ENCODE data around the gene PLCH1. TPM values are rescaled to one million over a fixed set of nuclear protein-coding genes. Genes with fewer than 3 reads are reported as not detected.

Gene PLCH1
- total RNA-seq, 2 experiments from 2014 or later, result 0.03 to 0.20 TPM

- POLR2A ChIA-PET, result no interaction called here
- Histone ChIP-seq H3K4me1 (ENCODE audit: insufficient read depth, low read length) (no peaks in the 10 kb centered on the region), H3K9me3 (ENCODE audit: control insufficient read depth in 1 of 2, insufficient read depth in 1 of 2, low read length in 2 of 2) (no peaks in the 10 kb centered on the region), H3K27me3 (ENCODE audit: control insufficient read depth in 1 of 2, insufficient read depth in 2 of 2, low read length in 2 of 2) (no peaks in the 10 kb centered on the region), H3K36me3 (ENCODE audit: insufficient read depth, low read length) (no peaks in the 10 kb centered on the region), H3K27ac (ENCODE audit: low read depth in 1 of 2, low read length in 2 of 2) (no peak overlapping the region), H3K4me3 (ENCODE audit: low read length) (no peak overlapping the region)
- H3K27me3 Mint-ChIP-seq, result no peaks in the 10 kb centered on the region
- TF ChIP-seq CTCF (IDR thresholded peaks at IDR 0.05), result no peak
- no peak overlapping the region for H3K27ac Mint-ChIP-seq
- H3K9me3 Mint-ChIP-seq, result no peaks in the 10 kb centered on the region
- H3K36me3 Mint-ChIP-seq (ENCODE audit: low read depth), result no peaks in the 10 kb centered on the region
- intact Hi-C loops (cut with DNase I, micrococcal nuclease), result no loop called here
- CTCF ChIA-PET, result no interaction called here
- no peak for ATAC-seq (ENCODE audit: poor library complexity)
- H3K4me3 Mint-ChIP-seq, result no peak overlapping the region
- DNase-seq, result no peak
- H3K4me1 Mint-ChIP-seq (ENCODE audit: low read depth), result no peaks in the 10 kb centered on the region
These were observed 101.2 kb downstream of the PLCH1 start for GRCh38 chr3:155643581-155644165.

- Histone ChIP-seq H3K4me3 (ENCODE audit: low read length) (no peak overlapping the region), H3K27ac (ENCODE audit: low read depth in 1 of 2, low read length in 2 of 2) (no peak overlapping the region), H3K36me3 (ENCODE audit: insufficient read depth, low read length) (no peaks in the 10 kb centered on the region), H3K4me1 (ENCODE audit: insufficient read depth, low read length) (no peaks in the 10 kb centered on the region), H3K9me3 (ENCODE audit: control insufficient read depth in 1 of 2, insufficient read depth in 1 of 2, low read length in 2 of 2) (no peaks in the 10 kb centered on the region), H3K27me3 (ENCODE audit: control insufficient read depth in 1 of 2, insufficient read depth in 2 of 2, low read length in 2 of 2) (no peaks in the 10 kb centered on the region)
- no peaks in the 10 kb centered on the region for H3K27me3 Mint-ChIP-seq
- H3K4me1 Mint-ChIP-seq (ENCODE audit: low read depth), result no peaks in the 10 kb centered on the region
- H3K4me3 Mint-ChIP-seq, result no peak overlapping the region
- ATAC-seq (ENCODE audit: poor library complexity) (no peak), DNase-seq (no peak)
- no peak for TF ChIP-seq CTCF (IDR thresholded peaks at IDR 0.05)
- intact Hi-C loops (cut with DNase I, micrococcal nuclease), result no loop called here
- no peaks in the 10 kb centered on the region for H3K36me3 Mint-ChIP-seq (ENCODE audit: low read depth)
- ChIA-PET POLR2A (interaction anchor here (0.6 kb wide), 1 partner anchor 14 kb away, joined by 3 read pairs; no protein-coding TSS in a partner anchor), CTCF (no interaction called here)
- H3K9me3 Mint-ChIP-seq, result no peaks in the 10 kb centered on the region
- no peak overlapping the region for H3K27ac Mint-ChIP-seq
These were observed 102.9 kb downstream of the PLCH1 start for GRCh38 chr3:155641956-155642355.

GRCh38 chr3:155640098-155640497 is 104.8 kb downstream of the PLCH1 start:
- H3K4me1 ChIP-seq (ENCODE audit: insufficient read depth, low read length), result no peaks in the 10 kb centered on the region
- no peaks in the 10 kb centered on the region for H3K36me3 ChIP-seq (ENCODE audit: insufficient read depth, low read length)
- H3K4me3 ChIP-seq (ENCODE audit: low read length), result no peak overlapping the region
- no peak overlapping the region for H3K4me3 Mint-ChIP-seq
- no peak overlapping the region for H3K27ac ChIP-seq (ENCODE audit: low read depth in 1 of 2, low read length in 2 of 2)
- H3K36me3 Mint-ChIP-seq (ENCODE audit: low read depth), result no peaks in the 10 kb centered on the region
- no peaks in the 10 kb centered on the region for H3K9me3 ChIP-seq (ENCODE audit: control insufficient read depth in 1 of 2, insufficient read depth in 1 of 2, low read length in 2 of 2)
- no peaks in the 10 kb centered on the region for H3K9me3 Mint-ChIP-seq
- no peak for TF ChIP-seq CTCF (IDR thresholded peaks at IDR 0.05)
- intact Hi-C loops (cut with DNase I, micrococcal nuclease), result no loop called here
- H3K27me3 Mint-ChIP-seq, result no peaks in the 10 kb centered on the region
- DNase-seq (no peak), ATAC-seq (ENCODE audit: poor library complexity) (no peak)
- H3K27me3 ChIP-seq (ENCODE audit: control insufficient read depth in 1 of 2, insufficient read depth in 2 of 2, low read length in 2 of 2), result no peaks in the 10 kb centered on the region
- H3K4me1 Mint-ChIP-seq (ENCODE audit: low read depth), result no peaks in the 10 kb centered on the region
- H3K27ac Mint-ChIP-seq, result no peak overlapping the region
- POLR2A ChIA-PET, result no interaction called here
- CTCF ChIA-PET, result no interaction called here

All from CD4-positive, alpha-beta T cell (primary cell).